Measurements from ENCODE around the gene ATP2C1.

ATP2C1 gene

DNA sequence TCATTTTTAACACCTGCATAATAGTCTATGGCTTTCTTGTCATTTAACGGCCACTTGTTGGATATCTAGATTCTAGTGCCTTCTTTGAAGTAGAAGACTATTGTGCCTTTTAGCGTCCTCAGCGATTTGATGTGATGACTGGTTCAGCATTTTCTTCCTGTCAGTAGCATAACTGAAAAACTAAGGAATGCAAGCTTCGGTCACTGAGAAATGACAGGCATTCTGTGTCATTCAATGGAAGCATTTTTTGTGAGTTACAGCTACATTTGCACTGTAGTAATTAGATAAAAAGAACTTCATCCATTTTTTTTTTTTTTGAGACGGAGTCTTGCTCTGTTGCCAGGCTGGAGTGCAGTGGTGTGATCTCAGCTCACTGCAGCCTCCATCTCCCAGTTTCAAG lies 143.1 kb downstream of the ATP2C1 start:
- no peak for DNase-seq (ENCODE audit: low read depth in 1 of 2, low spot score in 1 of 2)

DNA sequence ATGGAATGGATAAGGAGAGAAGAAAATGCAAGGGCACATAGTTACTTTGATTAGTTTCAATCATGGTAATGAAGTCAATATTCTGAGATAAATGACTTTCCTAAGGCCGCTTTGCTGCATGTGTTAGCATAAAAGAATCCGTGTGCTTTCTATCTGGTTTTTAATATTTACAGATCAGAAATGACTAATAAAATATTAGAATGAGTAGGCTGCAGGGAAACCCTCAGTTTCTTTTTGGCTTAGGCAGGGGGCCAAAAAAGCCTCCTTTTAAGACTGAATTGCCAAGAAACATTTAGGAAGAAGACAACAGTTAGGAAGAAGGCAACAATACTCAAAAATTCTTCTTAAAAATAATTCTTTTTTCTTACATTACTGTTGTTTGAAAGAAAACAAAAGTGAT lies 144.4 kb downstream of the ATP2C1 start:
- DNase-seq (ENCODE audit: low read depth in 1 of 2, low spot score in 1 of 2), result no peak

DNA sequence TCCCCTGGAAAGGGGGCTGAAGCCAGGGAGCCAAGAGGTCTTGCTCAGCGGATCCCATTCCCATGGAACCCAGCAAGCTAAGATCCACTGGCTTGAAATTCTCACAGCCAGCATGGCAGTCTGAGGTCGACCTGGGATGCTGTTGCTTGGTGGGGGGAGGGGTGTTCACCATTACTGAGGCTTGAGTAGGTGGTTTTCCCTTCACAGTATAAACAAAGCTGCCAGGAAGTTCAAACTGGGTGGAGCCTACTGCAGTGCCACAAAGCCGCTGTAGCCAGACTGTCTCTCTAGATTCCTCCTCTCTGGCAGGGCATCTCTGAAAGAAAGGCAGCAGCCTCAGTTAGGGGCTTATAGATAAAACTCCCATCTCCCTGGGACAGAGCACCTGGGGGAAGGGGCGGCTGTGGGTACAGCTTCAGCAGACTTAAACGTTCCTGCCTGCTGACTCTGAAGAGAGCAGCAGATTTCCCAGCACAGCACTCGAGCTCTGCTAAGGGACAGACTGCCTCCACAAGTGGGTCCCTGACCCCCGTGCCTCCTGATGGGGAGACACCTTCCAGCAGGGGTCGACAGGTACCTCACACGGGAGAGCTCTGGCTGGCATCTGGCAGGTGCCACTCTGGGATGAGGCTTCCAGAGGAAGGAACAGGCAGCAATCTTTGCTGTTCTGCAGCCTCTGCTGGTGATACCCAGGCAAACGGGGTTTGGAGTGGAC lies 148.5 kb downstream of the ATP2C1 start:
- DNase-seq (ENCODE audit: low read depth in 1 of 2, low spot score in 1 of 2), result peak in 1 of 2 donors; percentile 11

DNA sequence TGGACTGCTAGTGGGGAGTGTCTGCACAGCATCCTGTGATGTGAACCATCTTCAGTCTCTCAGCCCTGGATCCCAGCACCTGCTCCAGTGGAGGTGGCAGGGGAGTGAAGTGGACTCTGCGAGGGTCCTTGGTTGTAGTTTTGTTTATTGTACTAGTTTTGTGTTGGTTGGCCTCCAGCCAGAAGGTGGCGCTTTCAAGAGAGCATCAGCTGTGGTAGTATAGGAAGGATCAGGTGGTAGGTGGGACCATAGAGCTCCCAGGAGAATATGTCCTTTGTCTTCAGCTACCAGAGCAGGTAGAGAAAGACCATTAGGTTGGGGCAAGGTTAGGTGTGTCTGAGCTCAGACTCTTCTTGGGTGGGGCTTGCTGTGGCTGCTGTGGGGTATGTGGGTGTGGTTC lies 153.7 kb downstream of the ATP2C1 start:
- DNase-seq (ENCODE audit: low read depth in 1 of 2, low spot score in 1 of 2), result no peak

DNA sequence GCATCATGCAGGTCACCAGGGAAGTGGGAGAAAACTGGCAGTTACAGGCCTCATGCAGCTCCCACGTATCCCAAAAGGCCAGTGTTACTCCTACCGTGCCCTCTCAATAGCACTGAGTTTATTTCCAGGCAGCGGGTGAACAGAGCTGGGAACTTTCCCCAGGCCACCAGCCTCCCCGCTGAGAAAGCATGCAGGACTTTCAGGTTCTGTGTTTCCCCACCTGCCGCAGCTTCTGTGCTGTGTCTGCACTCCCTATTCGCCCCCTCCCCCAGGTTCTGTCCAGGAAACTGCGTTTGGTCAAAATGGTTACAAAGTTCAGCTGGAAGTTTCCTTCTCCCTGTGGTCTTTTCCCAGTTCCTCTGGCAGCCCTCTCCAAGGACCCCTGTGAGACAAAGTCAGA lies 154.1 kb downstream of the ATP2C1 start:
- DNase-seq (ENCODE audit: low read depth in 1 of 2, low spot score in 1 of 2), result no peak

- DNase-seq (ENCODE audit: low read depth in 1 of 2, low spot score in 1 of 2), result no peak
Measured at GRCh38 chr3:131050001-131050400, 156.1 kb downstream of the ATP2C1 start.

DNA sequence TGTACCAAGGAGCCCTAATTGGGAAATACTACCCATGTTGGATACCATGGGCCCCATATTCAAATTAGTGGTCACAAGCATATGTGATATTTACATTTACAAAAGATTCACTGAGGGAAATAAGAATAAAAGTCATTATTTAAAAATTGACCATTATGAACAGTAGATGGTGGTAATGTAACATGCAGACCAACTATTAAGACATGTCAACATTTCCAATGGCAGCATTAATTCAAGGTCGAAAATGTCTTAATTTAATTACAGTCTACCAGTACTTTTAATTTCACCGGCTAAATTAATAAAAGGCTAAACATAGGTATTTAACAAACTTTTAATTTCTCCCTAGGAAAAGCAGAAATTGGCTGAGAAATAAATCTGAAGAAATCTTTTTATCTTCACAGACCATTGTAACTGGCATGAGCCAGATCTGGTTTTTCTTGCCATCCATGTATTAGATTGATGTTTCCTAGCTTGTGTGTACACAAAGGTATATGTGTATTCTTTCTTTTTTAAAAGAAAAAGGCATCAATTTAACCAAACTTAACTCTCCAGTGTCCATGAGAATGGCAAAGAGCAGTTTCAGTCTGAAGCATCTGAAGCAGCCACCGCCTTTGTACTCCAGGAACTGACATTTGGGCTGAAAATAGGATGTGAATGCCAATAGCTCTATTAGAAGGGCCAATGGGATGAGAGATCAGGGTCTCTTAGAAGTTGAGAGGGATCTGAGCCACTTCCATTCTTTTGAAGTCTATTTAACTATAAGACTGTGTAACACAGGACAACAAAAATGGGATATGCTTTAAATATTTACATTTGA lies 159.4 kb downstream of the ATP2C1 start:
- DNase-seq (ENCODE audit: low read depth in 1 of 2, low spot score in 1 of 2), result no peak

All from activated CD4-positive, alpha-beta T cell treated with anti-CD3 and anti-CD28 coated beads, Interleukin-2, amount 50 U/mL, for 24 hours (primary cell).